SU-DHL-6 (cell line): ENCODE data around the gene CUX1.

ENCODE experiments used
- EZH2phosphoT487 ChIP-seq: fragments of 200-600 bp; sonication (generic), shearing (Covaris generic); conservative IDR thresholded peaks from 2 replicates; pipeline ENCODE4 v1.6.1; 2018; ENCODE audit warnings: mild to moderate bottlenecking, antibody characterized with exemption, low read length, moderate library complexity, mixed read lengths
- TF ChIP-seq, protein P1 (sequence below): fragments of 200-600 bp; sonication (generic); IDR thresholded peaks from one replicate; pipeline ENCODE4 v1.5.1; 2017; ENCODE audit warnings: antibody characterized with exemption, mild to moderate bottlenecking, low read length, moderate library complexity; ENCODE audit not compliant: insufficient read depth, poor library complexity, severe bottlenecking

DNA sequence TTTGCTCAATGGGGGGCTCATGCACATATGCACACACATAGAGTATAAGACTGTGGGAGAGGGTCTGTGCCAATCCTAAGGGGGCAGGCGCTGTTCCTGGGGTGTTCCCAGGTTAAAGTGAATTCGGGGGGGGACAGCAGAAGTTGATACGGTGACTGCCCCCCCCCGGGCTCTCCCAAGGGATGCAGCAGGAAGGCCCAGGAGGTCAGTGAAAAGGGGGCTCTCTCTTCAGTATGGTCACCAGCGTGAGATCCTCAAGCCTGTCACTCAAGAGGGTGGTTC lies 506.4 kb downstream of the CUX1 start:
- TF ChIP-seq, protein P1, sequence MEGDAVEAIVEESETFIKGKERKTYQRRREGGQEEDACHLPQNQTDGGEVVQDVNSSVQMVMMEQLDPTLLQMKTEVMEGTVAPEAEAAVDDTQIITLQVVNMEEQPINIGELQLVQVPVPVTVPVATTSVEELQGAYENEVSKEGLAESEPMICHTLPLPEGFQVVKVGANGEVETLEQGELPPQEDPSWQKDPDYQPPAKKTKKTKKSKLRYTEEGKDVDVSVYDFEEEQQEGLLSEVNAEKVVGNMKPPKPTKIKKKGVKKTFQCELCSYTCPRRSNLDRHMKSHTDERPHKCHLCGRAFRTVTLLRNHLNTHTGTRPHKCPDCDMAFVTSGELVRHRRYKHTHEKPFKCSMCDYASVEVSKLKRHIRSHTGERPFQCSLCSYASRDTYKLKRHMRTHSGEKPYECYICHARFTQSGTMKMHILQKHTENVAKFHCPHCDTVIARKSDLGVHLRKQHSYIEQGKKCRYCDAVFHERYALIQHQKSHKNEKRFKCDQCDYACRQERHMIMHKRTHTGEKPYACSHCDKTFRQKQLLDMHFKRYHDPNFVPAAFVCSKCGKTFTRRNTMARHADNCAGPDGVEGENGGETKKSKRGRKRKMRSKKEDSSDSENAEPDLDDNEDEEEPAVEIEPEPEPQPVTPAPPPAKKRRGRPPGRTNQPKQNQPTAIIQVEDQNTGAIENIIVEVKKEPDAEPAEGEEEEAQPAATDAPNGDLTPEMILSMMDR, result no peak
- TF ChIP-seq EZH2phosphoT487, result no peak
